ENCODE measurements around the gene PYGO2. TPM values are rescaled to one million over a fixed set of nuclear protein-coding genes. Genes with fewer than 3 reads are reported as not detected.

PYGO2 gene
- total and polyA plus RNA-seq, 2 of the 8 experiments (the other 6 are each of a cell fraction or from before 2014, with no cell fraction given) = 31.0 to 31.6 TPM

- peaks cover 4 to 51% of the 10 kb centered on the region in 2 experiments for H3K79me2 ChIP-seq (ENCODE audit: control insufficient read depth in 1 of 2, insufficient read depth in 2 of 2, low read length in 2 of 2)
- H2BK20ac ChIP-seq (ENCODE audit: low read length) = no peak overlapping the region
- H2BK120ac ChIP-seq (replicated peaks; ENCODE audit: low read depth, low read length) = no peak overlapping the region
- WGBS, 2 experiments (ENCODE audit: extremely low coverage in 1 of 2, insufficient coverage in 1 of 2, insufficient read length in 1 of 2, insufficient replicate concordance in 2 of 2, low coverage in 1 of 2, low lambda C conversion rate in 2 of 2, missing lambda C conversion rate in 1 of 2) = 96% methylated on average over 6 of the region's 6 CpGs; no CpG with 5 or more reads in 1 of the 2 experiments
- H3K36me3 ChIP-seq (ENCODE audit: control insufficient read depth in 2 of 4, insufficient read depth in 4 of 4, low read length in 3 of 4) = peaks cover 11 to 47% (median 33%) of the 10 kb centered on the region in 4 experiments
- DNase-seq (ENCODE audit: low read depth in 1 of 2, low spot score in 2 of 2) (no peak), FAIRE-seq (no peak)
- H3K79me1 ChIP-seq (ENCODE audit: low read depth, low read length) = peaks cover 6% of the 10 kb centered on the region; the same call in 1 of the 2 replicates
- H2BK5ac ChIP-seq (ENCODE audit: low read depth, low read length) = no peak overlapping the region
- H4K5ac ChIP-seq (ENCODE audit: insufficient read length, low read depth, low read length) = no peak overlapping the region
- ChIA-PET CTCF (ENCODE audit: partially characterized antibody) (interaction anchor here (1.5 to 20.6 kb wide), 7 partner anchors 9 to 151 kb away, joined by 3 to 334 read pairs (median 5); partner anchors contain the start of genes LENEP and PYGO2), POLR2A (ENCODE audit: partially characterized antibody) (interaction anchor here (0.6 to 42.8 kb wide), 8 partner anchors 8 to 82 kb away, joined by 3 to 702 read pairs (median 4); partner anchors contain the start of genes CKS1B, FLAD1, LENEP and PBXIP1)
- H3K27me3 ChIP-seq (replicated peaks in 1 of 4; ENCODE audit: control insufficient read depth in 3 of 4, extremely low read depth in 1 of 4, insufficient read depth in 3 of 4, low read length in 3 of 4) = no peaks in the 10 kb centered on the region
- H4K91ac ChIP-seq (replicated peaks; ENCODE audit: insufficient read length, low read length) = no peak overlapping the region
- no peak for TF ChIP-seq GABPA (IDR thresholded peaks at IDR 0.05; ENCODE audit: borderline replicate concordance, insufficient read depth, low read length)
- no peak for TF ChIP-seq POU5F1 (IDR thresholded peaks at IDR 0.05; ENCODE audit: low read depth, low read length)
- TF ChIP-seq FOSL1 (IDR thresholded peaks at IDR 0.05; ENCODE audit: insufficient read depth, low read depth, low read length) = no peak
- TF ChIP-seq SIX5 (IDR thresholded peaks at IDR 0.05; ENCODE audit: low read depth, low read length) = no peak
- no peak for TF ChIP-seq JUN (IDR thresholded peaks at IDR 0.05; ENCODE audit: low read depth, low read length)
- TF ChIP-seq, protein P1, sequence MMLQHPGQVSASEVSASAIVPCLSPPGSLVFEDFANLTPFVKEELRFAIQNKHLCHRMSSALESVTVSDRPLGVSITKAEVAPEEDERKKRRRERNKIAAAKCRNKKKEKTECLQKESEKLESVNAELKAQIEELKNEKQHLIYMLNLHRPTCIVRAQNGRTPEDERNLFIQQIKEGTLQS (IDR thresholded peaks at IDR 0.05; ENCODE audit: insufficient read depth, low read depth, low read length) = no peak
- peaks cover 0 to 4% (median 1%) of the 10 kb centered on the region in 4 experiments; a peak in 3 of 7 replicates for H3K4me1 ChIP-seq (replicated peaks in 1 of 4; ENCODE audit: control insufficient read depth in 3 of 4, insufficient read depth in 4 of 4, low read length in 3 of 4)
- H3K18ac ChIP-seq (ENCODE audit: extremely low read depth, low read length) = no peak overlapping the region
- H4K20me1 ChIP-seq (replicated peaks in 1 of 2; ENCODE audit: control insufficient read depth in 1 of 2, insufficient read depth in 2 of 2, low read length in 2 of 2) = peaks cover 15 to 22% of the 10 kb centered on the region in 2 experiments
- H2AK5ac ChIP-seq (ENCODE audit: low read depth, low read length) = no peak overlapping the region
- peaks cover 5% of the 10 kb centered on the region for H3K23me2 ChIP-seq (ENCODE audit: low read depth, low read length)
- no peak overlapping the region for H3K9ac ChIP-seq (replicated peaks in 1 of 4; ENCODE audit: extremely low read depth in 1 of 4, low read depth in 3 of 4, low read length in 3 of 4)
- no peak overlapping the region for H2BK15ac ChIP-seq (ENCODE audit: low read length)
- no peak overlapping the region for H3K4me3 ChIP-seq (ENCODE audit: extremely low read depth in 1 of 4, insufficient read depth in 2 of 4, low read depth in 3 of 4, low read length in 4 of 4)
- H3K56ac ChIP-seq (replicated peaks; ENCODE audit: insufficient read length, low read depth, low read length) = no peak overlapping the region
- no peak overlapping the region for H4K8ac ChIP-seq (ENCODE audit: extremely low read depth, insufficient read depth, low read length)
- H2BK12ac ChIP-seq (ENCODE audit: low read depth, low read length) = no peak overlapping the region
- no peak overlapping the region for H3K4me2 ChIP-seq (ENCODE audit: insufficient read depth in 1 of 2, low read depth in 2 of 2, low read length in 2 of 2)
- H3K27ac ChIP-seq (ENCODE audit: low read depth, low read length) = no peak overlapping the region
- H2AFZ ChIP-seq (ENCODE audit: low read length) = no peak overlapping the region
- no peak overlapping the region for H3K14ac ChIP-seq (ENCODE audit: insufficient read length)
- H3K23ac ChIP-seq (ENCODE audit: insufficient read length) = no peak overlapping the region
- H3K4ac ChIP-seq (replicated peaks; ENCODE audit: insufficient read length, low read depth, low read length) = no peak overlapping the region
- no peaks in the 10 kb centered on the region for H3K9me3 ChIP-seq (ENCODE audit: insufficient read depth in 2 of 2, low read depth in 1 of 2, low read length in 1 of 2)
These were observed 25.7 kb upstream of the PYGO2 start for GRCh38 chr1:154987326-154987725.

Data from H1 (cell line).